H1 (cell line): ENCODE data around the gene GLCE.

Source experiments
- CREB1 ChIP-seq: IDR thresholded peaks from 2 replicates; pipeline ENCODE4 v1.6.1; 2012; ENCODE audit warnings: inconsistent platforms
- EZH2 ChIP-seq: fragments of 200-600 bp; sonication (generic); IDR thresholded peaks from 2 replicates; pipeline ENCODE4 v1.7.1; 2012; ENCODE audit warnings: low read depth, mild to moderate bottlenecking, moderate library complexity, low read length, inconsistent platforms; ENCODE audit not compliant: severe bottlenecking
- TF ChIP-seq, protein P1 (sequence below), 3 experiments: IDR thresholded peaks; 1 replicate in 2 of 3; 2 replicates in 1 of 3; pipeline versions ENCODE4 v1.5.1 to v1.6.1; 2011; ENCODE audit warnings: low read length in 3 of 3, mild to moderate bottlenecking in 3 of 3, inconsistent platforms in 2 of 3, low read depth in 1 of 3, moderate library complexity in 1 of 3; ENCODE audit not compliant: insufficient read depth in 1 of 3; ENCODE audit errors: control extremely low read depth in 1 of 3

DNA sequence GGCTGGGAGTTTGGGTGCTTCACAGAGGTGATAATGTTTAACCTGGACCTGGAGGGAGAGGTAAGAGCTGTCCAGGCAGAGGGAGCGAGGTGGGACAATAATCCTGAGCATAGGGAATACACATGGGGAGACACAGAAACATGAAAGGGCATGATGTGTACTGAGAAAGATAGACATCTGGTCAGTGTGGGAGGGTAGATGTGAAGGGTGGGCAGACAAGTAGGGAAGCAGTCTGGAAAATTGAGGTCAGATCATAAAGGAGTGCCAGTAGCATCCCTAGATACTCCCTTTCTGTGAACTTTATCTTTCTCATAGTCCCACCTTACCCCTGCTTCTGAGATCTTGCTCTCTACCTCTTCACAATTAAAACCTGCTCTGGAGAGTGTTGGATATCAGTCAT lies 12.0 kb upstream of the GLCE start:
- TF ChIP-seq CREB1 (no peak), EZH2 (no peak)
- TF ChIP-seq, protein P1, sequence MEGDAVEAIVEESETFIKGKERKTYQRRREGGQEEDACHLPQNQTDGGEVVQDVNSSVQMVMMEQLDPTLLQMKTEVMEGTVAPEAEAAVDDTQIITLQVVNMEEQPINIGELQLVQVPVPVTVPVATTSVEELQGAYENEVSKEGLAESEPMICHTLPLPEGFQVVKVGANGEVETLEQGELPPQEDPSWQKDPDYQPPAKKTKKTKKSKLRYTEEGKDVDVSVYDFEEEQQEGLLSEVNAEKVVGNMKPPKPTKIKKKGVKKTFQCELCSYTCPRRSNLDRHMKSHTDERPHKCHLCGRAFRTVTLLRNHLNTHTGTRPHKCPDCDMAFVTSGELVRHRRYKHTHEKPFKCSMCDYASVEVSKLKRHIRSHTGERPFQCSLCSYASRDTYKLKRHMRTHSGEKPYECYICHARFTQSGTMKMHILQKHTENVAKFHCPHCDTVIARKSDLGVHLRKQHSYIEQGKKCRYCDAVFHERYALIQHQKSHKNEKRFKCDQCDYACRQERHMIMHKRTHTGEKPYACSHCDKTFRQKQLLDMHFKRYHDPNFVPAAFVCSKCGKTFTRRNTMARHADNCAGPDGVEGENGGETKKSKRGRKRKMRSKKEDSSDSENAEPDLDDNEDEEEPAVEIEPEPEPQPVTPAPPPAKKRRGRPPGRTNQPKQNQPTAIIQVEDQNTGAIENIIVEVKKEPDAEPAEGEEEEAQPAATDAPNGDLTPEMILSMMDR (IDR thresholded peaks at IDR 0.05; ENCODE audit: control extremely low read depth in 1 of 3, insufficient read depth in 1 of 3, low read depth in 1 of 3, low read length in 3 of 3) = no peak
